T-helper 2 cell treated with Interferon-gamma antibody and Interleukin-4, amounts not matched to agents 5 μg/mL and 100 μg/mL, for 36 hours (primary cell): ENCODE measurements around the gene FBXO33.

ENCODE experiments used
- DNase-seq: peaks from one replicate; pipeline ENCODE4 v3.0.0; 2021; ENCODE audit warnings: low spot score
- H3K27ac Mint-ChIP-seq: one replicate; pipeline ENCODE4 v1.8.0; 2021; ENCODE audit warnings: mild to moderate bottlenecking, mixed read lengths
- H3K27me3 Mint-ChIP-seq: one replicate; pipeline ENCODE4 v1.8.0; 2021; ENCODE audit warnings: low read depth, mixed read lengths
- H3K36me3 Mint-ChIP-seq: one replicate; pipeline ENCODE4 v1.8.0; 2021; ENCODE audit warnings: low read depth, mixed read lengths
- H3K4me1 Mint-ChIP-seq: one replicate; pipeline ENCODE4 v1.8.0; 2021; ENCODE audit warnings: low read depth, mixed read lengths
- H3K4me3 Mint-ChIP-seq: one replicate; pipeline ENCODE4 v1.8.0; 2022; ENCODE audit warnings: mild to moderate bottlenecking, moderate library complexity, mixed read lengths
- H3K9me3 Mint-ChIP-seq: one replicate; pipeline ENCODE4 v1.8.0; 2021; ENCODE audit warnings: mixed read lengths

FBXO33 gene

GRCh38 chr14:39419272-39419671 is 13.0 kb downstream of the FBXO33 start:
- DNase-seq = no peak
- Mint-ChIP-seq H3K4me3 (no peak overlapping the region), H3K27ac (no peak overlapping the region), H3K27me3 (no peaks in the 10 kb centered on the region), H3K4me1 (peaks cover 18% of the 10 kb centered on the region), H3K9me3 (peaks cover 28% of the 10 kb centered on the region), H3K36me3 (peaks cover 42% of the 10 kb centered on the region)

- H3K36me3 Mint-ChIP-seq = peaks cover 54% of the 10 kb centered on the region
- peaks cover 7% of the 10 kb centered on the region for H3K4me1 Mint-ChIP-seq
- no peak overlapping the region for H3K27ac Mint-ChIP-seq
- no peaks in the 10 kb centered on the region for H3K27me3 Mint-ChIP-seq
- H3K4me3 Mint-ChIP-seq = no peak overlapping the region
- DNase-seq = no peak
- H3K9me3 Mint-ChIP-seq = peaks cover 50% of the 10 kb centered on the region
Observed at GRCh38 chr14:39417014-39417413, 15.2 kb downstream of the FBXO33 start.

GRCh38 chr14:39416072-39416471 is 16.2 kb downstream of the FBXO33 start:
- H3K27ac Mint-ChIP-seq = no peak overlapping the region
- H3K9me3 Mint-ChIP-seq = peaks cover 54% of the 10 kb centered on the region
- peaks cover 56% of the 10 kb centered on the region for H3K36me3 Mint-ChIP-seq
- H3K27me3 Mint-ChIP-seq = no peaks in the 10 kb centered on the region
- no peak overlapping the region for H3K4me3 Mint-ChIP-seq
- peaks cover 4% of the 10 kb centered on the region for H3K4me1 Mint-ChIP-seq
- DNase-seq = no peak

GRCh38 chr14:39406560-39406959 is 25.7 kb downstream of the FBXO33 start:
- H3K9me3 Mint-ChIP-seq = peaks cover 14% of the 10 kb centered on the region

GRCh38 chr14:39398382-39398781 is 33.9 kb downstream of the FBXO33 start:
- H3K4me3 Mint-ChIP-seq = no peak overlapping the region
- no peak for DNase-seq
- no peak overlapping the region for H3K27ac Mint-ChIP-seq
- H3K9me3 Mint-ChIP-seq = no peaks in the 10 kb centered on the region
- no peaks in the 10 kb centered on the region for H3K27me3 Mint-ChIP-seq
- peaks cover 34% of the 10 kb centered on the region for H3K36me3 Mint-ChIP-seq
- H3K4me1 Mint-ChIP-seq = peaks cover 4% of the 10 kb centered on the region

More at GRCh38 chr14:39406560-39406959, 25.7 kb downstream of the FBXO33 start:
- DNase-seq = no peak
- no peaks in the 10 kb centered on the region for H3K27me3 Mint-ChIP-seq
- H3K4me1 Mint-ChIP-seq = no peaks in the 10 kb centered on the region
- no peak overlapping the region for H3K27ac Mint-ChIP-seq
- peaks cover 28% of the 10 kb centered on the region for H3K36me3 Mint-ChIP-seq
- no peak overlapping the region for H3K4me3 Mint-ChIP-seq

- Mint-ChIP-seq H3K27ac (no peak overlapping the region), H3K9me3 (no peaks in the 10 kb centered on the region), H3K36me3 (peaks cover 31% of the 10 kb centered on the region), H3K27me3 (no peaks in the 10 kb centered on the region), H3K4me1 (peaks cover 4% of the 10 kb centered on the region), H3K4me3 (no peak overlapping the region)
- no peak for DNase-seq
Observed at GRCh38 chr14:39396448-39396847, 35.8 kb downstream of the FBXO33 start.

- no peak for DNase-seq
- H3K9me3 Mint-ChIP-seq = no peaks in the 10 kb centered on the region
- no peak overlapping the region for H3K4me3 Mint-ChIP-seq
- no peaks in the 10 kb centered on the region for H3K27me3 Mint-ChIP-seq
- H3K4me1 Mint-ChIP-seq = peaks cover 4% of the 10 kb centered on the region
- H3K27ac Mint-ChIP-seq = no peak overlapping the region
- peaks cover 24% of the 10 kb centered on the region for H3K36me3 Mint-ChIP-seq
Observed at GRCh38 chr14:39395555-39396254, 36.5 kb downstream of the FBXO33 start.

GRCh38 chr14:39393289-39393688 is 38.9 kb downstream of the FBXO33 start:
- no peak for DNase-seq
- Mint-ChIP-seq H3K27me3 (no peaks in the 10 kb centered on the region), H3K4me1 (peaks cover 4% of the 10 kb centered on the region), H3K4me3 (no peak overlapping the region), H3K27ac (no peak overlapping the region), H3K9me3 (no peaks in the 10 kb centered on the region), H3K36me3 (peaks cover 15% of the 10 kb centered on the region)

- Mint-ChIP-seq H3K9me3 (no peaks in the 10 kb centered on the region), H3K4me1 (peaks cover 39% of the 10 kb centered on the region), H3K27me3 (no peaks in the 10 kb centered on the region), H3K36me3 (peaks cover 16% of the 10 kb centered on the region), H3K27ac (peak overlapping the region; percentile 55), H3K4me3 (no peak overlapping the region)
- DNase-seq = no peak
Observed at GRCh38 chr14:39384177-39384576, 48.1 kb downstream of the FBXO33 start.

GRCh38 chr14:39383741-39384140 is 48.5 kb downstream of the FBXO33 start:
- Mint-ChIP-seq H3K27me3 (no peaks in the 10 kb centered on the region), H3K4me1 (peaks cover 39% of the 10 kb centered on the region), H3K27ac (peak overlapping the region; percentile 66), H3K9me3 (no peaks in the 10 kb centered on the region), H3K36me3 (peaks cover 16% of the 10 kb centered on the region), H3K4me3 (peak overlapping the region; percentile 66)
- no peak for DNase-seq

- H3K27me3 Mint-ChIP-seq = no peaks in the 10 kb centered on the region
- H3K4me1 Mint-ChIP-seq = peaks cover 39% of the 10 kb centered on the region
- H3K36me3 Mint-ChIP-seq = peaks cover 16% of the 10 kb centered on the region
- peak overlapping the region; percentile 66 for H3K27ac Mint-ChIP-seq
- peak overlapping the region; percentile 66 for H3K4me3 Mint-ChIP-seq
- H3K9me3 Mint-ChIP-seq = no peaks in the 10 kb centered on the region
- DNase-seq = no peak
Observed at GRCh38 chr14:39383026-39383660, 49.1 kb downstream of the FBXO33 start.

- Mint-ChIP-seq H3K4me1 (peaks cover 39% of the 10 kb centered on the region), H3K27ac (no peak overlapping the region), H3K36me3 (peaks cover 14% of the 10 kb centered on the region), H3K4me3 (no peak overlapping the region), H3K27me3 (no peaks in the 10 kb centered on the region), H3K9me3 (no peaks in the 10 kb centered on the region)
- DNase-seq = no peak
Observed at GRCh38 chr14:39382463-39382862, 49.8 kb downstream of the FBXO33 start.

- H3K27me3 Mint-ChIP-seq = no peaks in the 10 kb centered on the region
- no peaks in the 10 kb centered on the region for H3K9me3 Mint-ChIP-seq
- peaks cover 45% of the 10 kb centered on the region for H3K4me1 Mint-ChIP-seq
- no peak overlapping the region for H3K27ac Mint-ChIP-seq
- no peak overlapping the region for H3K4me3 Mint-ChIP-seq
- no peak for DNase-seq
- peaks cover 14% of the 10 kb centered on the region for H3K36me3 Mint-ChIP-seq
Observed at GRCh38 chr14:39381366-39381765, 50.9 kb downstream of the FBXO33 start.

GRCh38 chr14:39376667-39377403 is 55.4 kb downstream of the FBXO33 start:
- peaks cover 8% of the 10 kb centered on the region for H3K36me3 Mint-ChIP-seq
- no peak overlapping the region for H3K27ac Mint-ChIP-seq
- no peak overlapping the region for H3K4me3 Mint-ChIP-seq
- no peaks in the 10 kb centered on the region for H3K9me3 Mint-ChIP-seq
- peaks cover 11% of the 10 kb centered on the region for H3K4me1 Mint-ChIP-seq
- H3K27me3 Mint-ChIP-seq = no peaks in the 10 kb centered on the region
- DNase-seq = no peak
